GM18861 (cell line): ENCODE measurements around the gene KIF5A.
"Not testable (repeated sequence)": the region's sequence is repeated elsewhere in the genome, so short reads cannot be mapped to it uniquely, and the experiment has no call there.

Experiments used
- ATAC-seq: cut with Tn5 transposase; IDR thresholded peaks from one replicate; pipeline ENCODE4 v1.9.1; 2021; ENCODE audit not compliant: unreplicated experiment

KIF5A gene

DNA sequence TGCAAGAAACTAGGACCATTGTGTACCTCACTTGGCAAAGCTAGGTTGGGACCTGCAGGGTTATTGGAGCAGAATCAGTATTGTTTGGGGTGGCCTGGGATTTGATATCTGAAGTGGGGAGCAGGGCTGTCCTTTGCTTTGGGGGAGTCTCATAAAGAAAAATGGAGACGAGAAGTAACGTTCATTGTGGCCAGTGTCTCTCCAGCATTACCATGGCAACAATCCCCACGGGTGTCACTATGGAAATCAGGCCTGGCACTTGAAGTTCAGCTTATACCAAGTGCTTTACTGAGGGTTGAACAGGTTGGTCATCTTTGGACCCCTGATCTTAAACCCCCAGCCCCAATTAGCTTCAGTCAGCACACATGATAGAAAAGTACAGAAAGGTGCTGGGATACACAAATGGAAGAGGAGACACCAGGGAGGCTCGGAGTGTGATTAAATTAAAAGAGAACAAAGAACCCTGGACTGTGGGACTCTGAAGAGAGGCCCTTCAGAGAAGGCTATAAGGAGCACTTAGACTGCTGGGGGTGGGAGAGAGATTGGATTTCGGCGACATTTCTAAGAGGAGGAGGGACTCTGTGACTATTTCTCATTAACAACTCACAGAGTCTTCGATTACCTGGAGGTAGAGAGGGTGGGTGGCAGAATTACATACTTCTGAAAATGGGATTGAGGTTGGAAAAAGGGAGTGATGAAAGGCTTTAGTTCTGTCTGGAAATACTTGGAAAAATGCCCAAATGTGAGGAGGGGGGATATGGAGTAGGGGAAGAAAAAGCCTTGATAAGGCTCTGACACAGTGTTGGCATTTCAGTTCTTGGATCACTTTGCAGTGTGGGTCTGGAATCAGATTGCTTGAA lies 3.7 kb downstream of the KIF5A start:
- ATAC-seq = no peak

DNA sequence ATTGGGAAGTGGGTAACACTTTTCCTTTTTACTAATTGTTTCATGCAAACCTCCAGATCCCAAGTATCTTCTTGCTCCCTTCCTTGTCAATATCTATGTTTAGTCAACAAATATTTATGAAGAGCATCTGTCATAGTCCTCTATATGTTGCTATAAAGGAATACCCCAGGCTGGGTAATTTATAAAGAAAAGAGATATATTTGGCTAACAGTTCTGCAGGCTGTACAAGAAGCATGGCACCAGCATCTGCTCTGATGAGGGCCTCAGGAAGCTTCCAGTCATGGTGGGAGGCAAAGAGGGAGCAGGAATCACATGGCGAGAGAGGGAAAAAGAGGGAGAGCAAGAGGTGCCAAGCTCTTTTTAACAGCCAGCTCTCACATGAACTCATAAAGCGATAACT lies 4.6 kb downstream of the KIF5A start:
- ATAC-seq = no peak

DNA sequence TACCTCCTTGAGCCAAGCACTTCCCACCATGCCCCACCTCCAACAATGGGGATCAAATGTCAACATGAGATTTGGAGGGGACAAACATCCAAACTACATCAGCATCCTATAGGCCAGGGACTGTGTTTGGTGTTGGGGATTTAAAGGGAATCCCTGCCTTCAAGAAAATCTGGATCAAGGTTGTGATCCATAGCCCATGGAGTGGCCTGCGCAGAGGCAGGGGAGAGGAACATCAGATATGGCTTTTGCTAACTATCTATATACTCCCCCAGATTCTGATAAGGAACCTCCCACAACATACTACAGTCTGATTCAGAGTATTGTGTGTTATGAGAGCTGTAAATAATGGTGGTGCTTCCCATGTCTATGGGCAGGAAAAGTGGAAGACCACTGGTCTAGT lies 5.1 kb downstream of the KIF5A start:
- ATAC-seq = no peak

DNA sequence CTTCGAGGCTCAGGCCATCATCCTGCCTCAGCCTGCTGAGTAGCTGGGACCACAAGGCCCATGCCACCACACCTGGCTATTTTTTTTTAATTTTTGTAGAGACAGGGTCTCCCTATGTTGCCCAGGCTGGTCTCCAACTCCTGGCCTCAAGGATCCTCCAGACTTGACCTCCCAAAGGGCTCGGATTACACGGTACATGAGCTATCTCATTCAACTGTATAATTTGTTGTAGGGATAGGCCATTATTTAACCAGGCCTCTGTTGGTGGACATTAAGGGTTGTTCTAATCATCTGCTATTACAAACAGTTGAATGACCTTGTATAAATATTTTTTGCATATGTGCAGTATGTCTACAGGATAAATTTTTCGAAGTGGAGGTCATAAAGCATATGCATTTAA lies 9.0 kb downstream of the KIF5A start:
- ATAC-seq = no peak

DNA sequence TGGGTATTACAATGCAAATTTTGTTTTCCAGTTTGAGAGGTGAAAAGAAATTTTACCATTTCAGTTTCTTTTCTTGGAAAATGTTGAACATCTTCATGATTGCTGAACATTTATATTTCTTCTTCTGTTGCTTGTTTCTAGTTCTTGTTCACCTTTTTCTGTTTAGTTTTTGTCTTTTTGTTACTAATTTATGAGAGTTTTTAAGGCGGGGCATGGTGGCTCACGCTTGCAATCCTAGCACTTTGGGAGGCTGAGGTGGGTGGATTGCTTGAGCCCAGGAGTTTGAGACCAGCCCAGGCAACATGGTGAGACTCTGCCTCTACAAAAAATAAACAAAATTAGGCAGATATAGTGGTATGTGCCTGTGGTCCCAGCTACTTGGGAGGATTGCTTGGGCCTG lies 10.7 kb downstream of the KIF5A start:
- ATAC-seq = no peak

DNA sequence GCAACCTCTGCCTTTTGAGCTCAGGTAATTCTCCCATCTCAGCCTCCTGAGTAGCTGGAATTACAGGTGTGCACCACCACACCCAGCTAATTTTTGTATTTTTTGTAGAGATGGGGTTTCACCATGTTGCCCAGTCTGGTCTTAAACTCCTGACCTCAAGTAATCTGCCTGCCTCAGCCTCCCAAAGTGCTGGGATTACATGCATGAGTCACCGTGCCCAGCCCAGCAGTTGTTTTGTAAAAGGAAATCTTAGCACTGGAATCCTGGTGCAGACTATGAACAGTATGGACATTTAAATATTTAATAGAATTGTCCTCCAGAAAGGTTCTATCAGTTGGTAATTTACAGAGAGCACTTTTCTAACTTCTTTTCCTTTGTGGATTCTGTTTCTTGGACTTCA lies 11.3 kb downstream of the KIF5A start:
- ATAC-seq = not testable (repeated sequence)

DNA sequence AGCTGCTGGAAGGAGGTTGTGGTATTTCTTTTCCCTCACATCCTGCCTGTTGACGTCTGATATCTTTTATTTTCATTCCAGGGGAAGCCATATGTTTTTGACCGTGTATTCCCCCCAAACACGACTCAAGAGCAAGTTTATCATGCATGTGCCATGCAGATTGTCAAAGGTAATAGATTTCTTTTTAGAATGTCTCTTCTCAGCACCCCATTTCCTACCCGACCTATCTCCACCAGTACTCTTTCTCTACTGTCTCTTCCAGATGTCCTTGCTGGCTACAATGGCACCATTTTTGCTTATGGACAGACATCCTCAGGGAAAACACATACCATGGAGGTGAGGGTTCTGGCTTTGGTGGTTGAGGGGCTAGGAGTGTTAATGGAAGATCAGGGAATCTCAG lies 13.5 kb downstream of the KIF5A start:
- no peak for ATAC-seq

DNA sequence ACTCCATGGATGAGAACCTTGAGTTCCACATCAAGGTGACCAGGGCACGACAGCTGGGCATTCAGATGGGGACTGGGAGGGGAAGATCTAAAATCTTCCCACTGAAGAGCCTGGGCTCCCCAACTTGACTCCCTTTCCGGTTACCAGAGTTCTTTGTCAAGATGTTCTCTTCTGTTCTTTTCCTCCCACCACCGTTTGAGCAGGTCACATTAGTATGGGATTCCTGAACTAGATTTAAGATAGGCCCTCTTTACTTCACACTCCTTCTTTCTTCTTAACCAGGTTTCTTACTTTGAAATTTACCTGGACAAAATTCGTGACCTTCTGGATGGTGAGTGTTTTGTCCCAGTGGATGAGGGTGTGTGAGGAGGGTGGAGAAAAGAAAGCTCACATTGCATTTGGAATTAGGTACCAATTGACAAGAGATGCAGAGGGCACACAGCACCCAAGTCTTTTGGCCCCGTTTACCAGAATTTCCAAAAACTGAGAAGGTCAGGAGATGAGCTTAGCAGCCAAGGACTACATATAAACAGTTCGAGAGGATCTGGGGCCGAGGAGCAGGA lies 14.4 kb downstream of the KIF5A start:
- ATAC-seq = no peak

DNA sequence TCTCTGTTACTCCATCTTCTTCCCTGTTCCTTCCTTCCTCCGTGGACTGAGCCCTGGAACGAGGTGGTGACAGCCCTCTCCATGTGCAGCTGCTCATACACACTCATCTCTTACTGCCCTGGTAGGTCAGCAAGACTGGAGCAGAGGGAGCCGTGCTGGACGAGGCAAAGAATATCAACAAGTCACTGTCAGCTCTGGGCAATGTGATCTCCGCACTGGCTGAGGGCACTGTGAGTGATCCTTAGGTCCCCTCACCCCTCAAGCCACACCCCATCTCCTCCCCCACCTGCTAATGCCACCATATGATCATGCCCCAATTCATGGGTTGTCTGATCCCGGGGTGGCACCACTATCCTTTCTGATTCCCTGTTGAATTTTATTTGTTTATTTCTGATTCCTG lies 19.0 kb downstream of the KIF5A start:
- no peak for ATAC-seq

DNA sequence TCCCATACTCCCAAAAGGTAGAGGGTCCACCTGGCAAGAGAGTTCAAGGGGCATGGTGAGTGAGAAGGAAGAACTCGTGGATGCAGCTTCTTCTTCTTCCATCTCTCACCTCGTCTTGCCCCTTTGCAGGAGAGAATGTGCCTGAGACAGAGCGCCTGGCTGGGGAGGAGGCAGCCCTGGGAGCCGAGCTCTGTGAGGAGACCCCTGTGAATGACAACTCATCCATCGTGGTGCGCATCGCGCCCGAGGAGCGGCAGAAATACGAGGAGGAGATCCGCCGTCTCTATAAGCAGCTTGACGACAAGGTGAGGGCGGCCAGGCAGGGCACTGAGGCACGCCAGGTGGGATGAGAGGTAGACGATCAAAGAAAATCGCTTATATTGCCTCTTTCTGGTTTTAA lies 20.0 kb downstream of the KIF5A start:
- ATAC-seq = no peak

DNA sequence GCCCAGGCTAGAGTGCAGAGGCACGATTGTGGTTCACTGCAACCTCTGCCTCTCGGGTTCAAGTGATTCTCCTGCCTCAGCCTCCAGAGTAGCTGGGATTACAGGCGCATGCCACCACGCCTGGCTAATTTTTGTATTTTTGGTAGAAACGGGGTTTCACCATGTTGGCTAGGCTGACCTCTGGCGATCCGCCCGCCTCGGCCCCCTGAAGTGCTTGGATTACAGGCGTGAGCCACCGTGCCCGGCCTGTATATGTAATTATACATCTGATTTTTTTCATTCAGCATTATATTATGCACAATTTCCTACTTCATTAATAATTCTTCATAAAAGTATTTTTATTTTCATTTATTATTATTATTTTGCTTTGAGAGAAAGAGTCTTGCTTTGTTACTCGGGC lies 20.6 kb downstream of the KIF5A start:
- not testable (repeated sequence) for ATAC-seq

DNA sequence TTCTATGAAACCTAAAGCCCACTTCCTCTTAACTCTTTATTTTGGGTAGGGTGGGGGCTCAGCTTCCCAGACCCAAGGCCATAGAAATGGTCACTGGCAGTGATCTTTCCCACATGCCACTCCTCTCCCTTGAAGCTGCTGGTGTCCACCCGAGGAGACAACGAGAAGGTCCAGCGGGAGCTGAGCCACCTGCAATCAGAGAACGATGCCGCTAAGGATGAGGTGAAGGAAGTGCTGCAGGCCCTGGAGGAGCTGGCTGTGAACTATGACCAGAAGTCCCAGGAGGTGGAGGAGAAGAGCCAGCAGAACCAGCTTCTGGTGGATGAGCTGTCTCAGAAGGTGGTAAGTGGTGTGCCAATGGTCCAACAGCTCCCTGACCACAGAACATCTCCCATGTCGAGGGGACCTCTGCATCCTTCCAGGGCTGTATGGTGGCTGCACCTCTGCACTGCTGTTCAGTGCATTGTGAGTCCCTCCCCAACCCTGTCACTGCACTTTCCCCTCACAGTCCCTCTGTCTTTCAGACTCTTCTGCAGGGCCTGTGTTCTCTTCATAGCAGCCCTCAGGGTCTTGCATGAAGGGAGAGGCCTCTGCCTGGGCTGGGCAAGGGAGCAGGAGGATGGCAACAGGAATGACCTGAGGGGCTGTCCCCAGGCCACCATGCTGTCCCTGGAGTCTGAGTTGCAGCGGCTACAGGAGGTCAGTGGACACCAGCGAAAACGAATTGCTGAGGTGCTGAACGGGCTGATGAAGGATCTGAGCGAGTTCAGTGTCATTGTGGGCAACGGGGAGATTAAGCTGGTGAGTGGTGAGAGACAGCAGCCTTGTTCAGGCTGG lies 22.3 kb downstream of the KIF5A start:
- no peak for ATAC-seq

DNA sequence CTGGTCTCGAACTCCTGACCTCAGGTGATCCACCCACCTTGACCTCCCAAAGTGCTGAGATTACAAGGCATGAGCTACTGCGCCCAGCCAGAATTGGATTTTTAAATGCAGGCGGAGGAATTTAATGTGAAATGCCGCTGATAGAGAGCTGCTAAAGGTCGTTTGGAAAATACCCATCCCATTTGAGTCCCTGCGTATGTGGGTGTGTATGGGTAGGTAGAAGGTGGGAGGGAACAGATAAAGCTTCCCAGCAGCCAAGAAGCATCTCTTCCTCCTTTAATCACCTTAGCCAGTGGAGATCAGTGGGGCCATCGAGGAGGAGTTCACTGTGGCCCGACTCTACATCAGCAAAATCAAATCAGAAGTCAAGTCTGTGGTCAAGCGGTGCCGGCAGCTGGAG lies 25.0 kb downstream of the KIF5A start:
- no peak for ATAC-seq

DNA sequence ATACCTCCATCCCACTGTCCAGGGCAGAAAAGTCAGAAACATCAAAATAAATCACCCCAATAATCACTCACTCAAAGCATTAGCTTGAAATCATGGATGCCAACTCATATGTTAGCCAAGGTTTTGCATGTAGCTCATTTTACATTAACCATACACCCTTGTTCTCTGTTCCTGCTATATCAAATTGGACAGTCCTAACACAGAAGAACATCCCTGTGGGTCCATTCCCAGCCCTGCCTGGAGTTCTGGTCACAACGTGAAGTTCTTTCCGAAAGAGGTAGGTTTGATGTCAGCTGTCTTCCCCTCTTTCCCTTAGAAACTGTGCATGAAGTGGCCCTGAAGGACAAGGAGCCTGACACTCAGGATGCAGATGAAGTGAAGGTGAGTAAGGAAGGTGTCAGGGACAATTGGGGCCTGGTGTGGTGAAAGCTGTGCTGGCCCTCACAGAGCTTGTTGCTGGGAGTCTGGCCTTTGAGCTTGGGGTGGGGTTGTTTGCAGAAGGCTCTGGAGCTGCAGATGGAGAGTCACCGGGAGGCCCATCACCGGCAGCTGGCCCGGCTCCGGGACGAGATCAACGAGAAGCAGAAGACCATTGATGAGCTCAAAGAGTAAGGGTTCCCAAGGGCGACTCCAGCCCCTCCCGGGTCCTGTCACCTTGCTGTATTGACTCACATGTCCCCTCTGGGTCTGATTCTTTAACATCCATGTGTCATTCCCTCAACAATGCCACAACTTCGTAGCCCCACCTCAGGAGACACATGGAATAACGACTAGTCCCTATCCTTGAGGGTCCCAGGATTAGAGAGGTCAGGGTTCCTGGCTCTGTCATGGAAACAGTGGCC lies 26.1 kb downstream of the KIF5A start:
- no peak for ATAC-seq

DNA sequence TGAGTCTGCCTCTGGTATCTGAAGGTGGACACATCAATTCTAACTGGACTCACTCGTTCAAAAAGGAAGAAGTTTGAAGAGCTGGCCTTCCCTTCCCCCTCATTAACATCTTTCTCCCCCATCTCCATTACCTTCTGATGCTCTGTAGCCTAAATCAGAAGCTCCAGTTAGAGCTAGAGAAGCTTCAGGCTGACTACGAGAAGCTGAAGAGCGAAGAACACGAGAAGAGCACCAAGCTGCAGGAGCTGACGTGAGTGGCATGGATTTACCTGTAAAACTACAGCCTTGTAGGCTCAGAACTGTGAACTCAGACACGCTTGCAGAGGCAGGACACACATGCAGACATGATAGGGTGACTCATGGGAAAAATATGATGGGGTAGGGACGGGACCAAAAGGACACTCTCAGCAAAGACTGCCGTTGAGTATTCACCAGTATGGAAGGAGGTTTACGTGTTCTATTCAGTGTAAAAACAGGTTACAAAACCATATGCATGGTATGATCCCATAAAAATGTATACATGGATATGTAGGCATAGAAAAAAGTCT lies 26.8 kb downstream of the KIF5A start:
- no peak for ATAC-seq

DNA sequence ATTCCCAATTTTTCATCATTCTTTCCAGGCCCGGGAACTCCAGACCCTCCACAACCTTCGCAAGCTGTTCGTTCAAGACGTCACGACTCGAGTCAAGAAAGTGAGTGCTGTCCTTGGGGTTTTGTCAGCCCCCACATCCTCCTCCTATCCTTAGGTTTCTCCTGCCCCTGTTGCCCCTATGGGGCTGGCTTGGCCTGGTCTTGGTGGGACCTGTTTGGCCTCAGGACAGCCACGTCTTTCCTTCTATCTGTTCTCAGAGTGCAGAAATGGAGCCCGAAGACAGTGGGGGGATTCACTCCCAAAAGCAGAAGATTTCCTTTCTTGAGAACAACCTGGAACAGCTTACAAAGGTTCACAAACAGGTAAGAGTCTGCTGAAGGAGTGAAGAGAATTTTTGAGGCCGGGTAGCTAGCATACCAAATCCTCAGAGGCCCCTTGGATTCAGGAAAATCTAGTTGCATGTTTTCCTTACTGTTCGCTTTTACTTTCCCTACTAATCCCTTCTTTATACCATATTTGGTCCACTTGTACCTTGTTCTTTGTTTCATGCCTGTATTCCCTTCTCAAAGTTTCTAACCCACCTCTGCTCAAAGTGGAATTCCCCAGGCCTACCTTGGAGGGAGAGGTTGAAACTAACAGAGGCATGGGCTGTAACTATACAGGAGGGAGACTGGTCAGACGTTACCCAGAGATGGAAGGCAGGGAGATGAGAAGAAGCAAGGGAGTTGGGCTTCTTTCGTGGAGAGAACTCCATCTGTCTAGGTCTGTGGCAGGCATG lies 28.3 kb downstream of the KIF5A start:
- no peak for ATAC-seq

DNA sequence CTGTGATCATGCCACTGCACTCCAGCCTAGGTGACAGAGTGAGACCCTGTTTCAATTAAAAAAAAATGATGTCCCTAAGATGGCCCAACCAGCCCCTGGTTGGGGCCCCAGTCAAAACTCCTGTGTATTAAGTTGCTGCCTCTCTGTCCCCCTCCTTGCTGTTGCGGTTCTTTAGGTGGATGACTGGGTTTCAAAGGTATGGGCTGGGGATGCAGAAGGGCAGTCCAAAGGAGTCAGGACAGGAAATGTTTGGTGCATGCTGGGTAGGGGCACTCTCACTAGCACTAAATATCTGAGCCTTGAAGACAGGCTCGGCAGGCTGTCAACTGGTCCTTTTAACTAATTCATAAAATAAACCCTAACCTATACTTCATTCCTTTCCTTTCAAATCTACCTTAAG lies 29.2 kb downstream of the KIF5A start:
- ATAC-seq = no peak

DNA sequence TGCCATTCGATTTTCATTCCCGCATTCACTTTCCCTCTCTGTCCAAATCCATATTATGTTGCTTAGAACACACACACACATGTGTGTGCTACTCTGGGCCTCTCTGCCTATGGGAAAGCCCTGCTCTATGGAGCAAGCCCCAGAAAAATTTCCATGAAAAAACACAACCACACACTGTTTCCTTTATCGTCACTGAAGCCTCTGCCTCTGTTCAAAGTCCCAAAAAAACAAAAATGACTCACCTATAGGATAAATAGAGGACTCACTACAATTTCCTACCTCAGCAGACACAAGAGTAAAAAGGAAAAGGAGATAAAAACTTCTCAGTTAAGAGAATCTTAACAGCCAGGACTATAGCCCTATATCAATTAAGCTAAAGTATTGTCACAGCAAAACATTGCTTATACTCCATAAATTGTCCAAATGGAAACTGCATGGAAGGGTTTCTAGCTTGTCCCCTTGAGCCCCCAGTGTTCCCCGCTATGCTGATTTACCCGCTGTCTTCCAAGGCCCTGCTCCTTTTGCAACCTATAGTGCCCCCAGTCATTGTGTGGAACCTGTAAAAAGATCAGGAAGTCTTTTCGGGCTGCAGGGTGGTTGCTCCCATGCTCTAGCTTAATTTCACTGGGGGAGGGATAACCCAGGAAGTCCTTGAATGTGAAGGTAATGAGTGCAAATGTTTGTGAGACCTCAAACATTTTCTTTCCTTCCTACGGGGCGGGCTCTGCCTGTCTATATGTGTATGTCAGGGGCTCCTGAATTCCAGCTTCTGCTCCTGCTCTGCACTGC lies 30.0 kb downstream of the KIF5A start:
- ATAC-seq = no peak

DNA sequence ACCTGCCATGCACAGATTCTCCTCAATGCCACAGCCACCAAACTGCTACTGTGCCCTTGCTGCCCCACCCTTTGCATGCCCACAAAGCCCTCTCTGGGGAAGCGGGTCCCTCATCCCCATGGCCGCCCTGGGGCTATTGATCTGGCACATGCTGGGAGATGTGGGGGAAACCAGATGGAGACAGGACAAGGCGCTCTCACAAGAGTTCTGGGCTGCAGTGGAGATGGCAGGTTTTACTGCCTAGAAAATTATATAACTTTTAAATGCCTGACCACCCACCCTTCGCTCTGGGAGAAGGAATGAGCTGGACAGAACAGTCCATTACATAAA lies 30.6 kb downstream of the KIF5A start:
- ATAC-seq = no peak
